ENCODE measurements around the gene ARFGAP3.
"Not testable (repeated sequence)": the region's sequence is repeated elsewhere in the genome, so short reads cannot be mapped to it uniquely, and the experiment has no call there.

ARFGAP3 gene

DNA sequence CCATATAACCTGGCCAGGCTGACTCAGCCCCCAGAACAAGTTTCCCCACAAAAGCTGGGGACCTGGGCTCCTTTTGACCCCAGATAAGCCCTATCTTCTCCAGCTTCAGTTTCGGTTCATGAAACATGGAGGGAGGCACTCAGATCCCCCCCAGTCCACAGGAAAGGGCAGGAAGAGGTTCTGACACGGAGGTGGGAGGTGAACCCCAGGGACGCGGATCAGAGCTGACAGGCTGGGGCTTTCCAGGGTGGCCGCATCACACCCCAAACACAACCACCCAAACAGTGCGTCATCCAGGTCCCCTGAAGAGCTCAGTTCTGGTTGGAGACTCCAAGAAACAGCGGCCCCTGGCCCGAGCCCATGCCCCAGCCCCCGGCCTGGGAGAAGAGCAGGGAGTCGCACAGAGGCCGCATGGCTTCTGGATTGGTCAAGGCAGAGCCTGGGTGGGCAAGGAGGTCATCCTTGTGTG is 92.1 kb downstream of the ARFGAP3 start:
- no peak for DNase-seq

DNA sequence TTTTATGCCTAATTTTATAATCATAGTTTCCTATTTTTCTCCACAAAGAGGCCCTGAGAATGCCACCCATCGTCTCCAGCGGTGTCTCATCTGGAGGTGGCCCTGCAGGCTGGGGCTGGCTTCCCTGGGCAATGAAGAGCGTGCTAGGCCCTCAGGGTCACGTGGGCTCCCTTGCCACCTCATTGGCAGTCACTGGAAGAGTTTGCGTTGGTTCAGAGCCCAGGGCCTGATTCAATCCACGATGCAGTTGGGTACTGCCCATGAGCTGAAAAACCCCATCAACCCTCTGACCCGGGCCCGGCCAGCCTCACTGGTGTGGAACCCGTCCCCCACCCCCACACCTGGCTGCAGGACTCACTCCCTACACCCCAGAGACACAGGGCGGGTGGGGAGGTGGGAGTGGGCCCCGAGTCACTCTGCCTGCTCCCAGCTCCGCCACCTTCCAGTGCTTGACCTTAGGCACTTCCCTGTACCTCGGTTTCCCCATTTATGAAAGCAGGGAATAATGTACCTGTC is 93.0 kb downstream of the ARFGAP3 start:
- DNase-seq = no peak

DNA sequence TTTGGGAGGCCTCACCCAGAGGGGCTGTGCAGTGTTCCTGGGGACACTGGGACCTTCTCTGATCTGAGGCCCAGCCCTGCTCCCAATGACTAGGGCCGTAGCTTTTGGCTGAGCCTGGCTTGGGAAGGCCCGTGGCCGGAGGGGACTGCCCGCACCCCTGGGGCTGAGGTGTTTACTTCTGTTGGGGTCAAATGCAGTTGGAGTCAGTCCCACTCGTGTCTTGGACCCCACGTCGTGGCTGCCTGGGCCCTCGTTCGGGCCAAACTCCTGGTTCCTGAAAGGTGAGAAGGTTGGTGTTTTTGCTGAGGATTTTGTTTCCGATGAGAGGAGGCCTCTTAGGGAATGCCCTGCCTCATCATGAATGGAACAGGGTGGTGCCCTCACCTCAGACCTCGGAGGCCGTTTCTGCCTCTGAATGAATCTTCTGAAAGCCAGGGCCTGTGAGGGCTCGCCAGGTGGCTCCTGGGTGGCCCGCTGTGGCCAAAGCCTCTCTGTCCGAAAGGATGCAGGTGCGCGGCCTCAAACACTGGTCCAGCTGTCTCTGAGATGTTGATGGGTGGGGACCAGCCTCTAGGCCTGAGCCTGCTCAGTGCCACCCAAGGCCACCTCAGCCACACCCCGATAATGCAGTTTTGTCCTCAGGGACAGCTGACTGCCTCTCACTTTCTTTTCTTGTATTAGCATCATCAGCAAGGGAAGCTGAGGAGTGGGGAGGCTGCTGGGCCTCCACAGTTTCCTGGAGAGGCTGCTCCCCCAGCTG is 96.1 kb downstream of the ARFGAP3 start:
- no peak for DNase-seq

DNA sequence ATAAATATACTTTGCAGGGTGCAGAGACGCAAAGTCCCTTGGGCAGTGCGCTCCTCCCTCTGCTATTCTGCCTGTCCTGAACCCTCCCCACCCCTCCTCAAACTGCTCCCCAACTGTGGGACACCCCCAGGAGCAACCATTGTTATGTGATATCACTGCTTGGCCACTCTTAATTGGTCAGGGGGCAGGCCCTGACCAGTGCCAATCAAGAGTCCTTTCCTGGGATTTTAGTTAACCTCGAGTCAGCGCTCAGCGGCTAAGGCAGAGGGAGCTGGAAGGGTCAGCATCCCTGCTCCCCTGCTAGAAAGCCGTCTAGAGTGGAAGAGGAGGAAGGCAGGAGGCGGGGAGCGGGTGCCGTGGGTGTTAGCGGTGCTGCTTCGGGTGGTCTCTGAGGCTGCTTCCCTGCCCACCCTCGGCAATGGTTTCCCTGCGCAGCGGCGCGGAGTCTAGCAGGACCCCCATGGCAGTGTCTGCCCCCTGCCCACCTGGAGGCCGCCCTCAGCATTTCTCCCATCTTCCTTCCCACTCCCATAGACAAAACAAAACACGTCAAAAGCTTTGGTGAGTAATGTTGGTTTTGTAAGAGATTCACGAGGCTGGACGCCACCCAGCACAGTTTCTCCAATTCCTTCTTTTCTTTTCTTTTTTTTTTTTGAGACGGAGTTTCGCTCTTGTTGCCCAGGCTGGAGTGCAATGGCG is 98.0 kb downstream of the ARFGAP3 start:
- no peak for DNase-seq

DNA sequence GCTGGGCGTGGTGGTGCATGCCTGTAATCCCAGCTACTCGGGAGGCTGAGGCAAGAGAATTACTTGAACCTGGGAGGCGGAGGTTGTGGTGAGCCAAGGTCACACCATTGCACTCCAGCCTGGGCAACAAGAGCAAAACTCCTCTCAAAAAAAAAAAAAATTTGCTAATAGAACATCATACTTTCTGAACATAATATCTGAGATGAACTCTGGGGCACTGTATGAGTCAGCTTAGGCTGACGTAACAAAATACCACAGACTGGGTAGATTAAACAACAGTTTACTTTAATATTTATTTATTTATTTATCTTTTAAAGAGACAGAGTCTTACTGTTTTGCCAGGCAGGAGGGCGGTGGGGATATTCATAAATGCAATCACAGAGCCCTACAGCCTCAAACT is 101.5 kb downstream of the ARFGAP3 start:
- DNase-seq = not testable (repeated sequence)

DNA sequence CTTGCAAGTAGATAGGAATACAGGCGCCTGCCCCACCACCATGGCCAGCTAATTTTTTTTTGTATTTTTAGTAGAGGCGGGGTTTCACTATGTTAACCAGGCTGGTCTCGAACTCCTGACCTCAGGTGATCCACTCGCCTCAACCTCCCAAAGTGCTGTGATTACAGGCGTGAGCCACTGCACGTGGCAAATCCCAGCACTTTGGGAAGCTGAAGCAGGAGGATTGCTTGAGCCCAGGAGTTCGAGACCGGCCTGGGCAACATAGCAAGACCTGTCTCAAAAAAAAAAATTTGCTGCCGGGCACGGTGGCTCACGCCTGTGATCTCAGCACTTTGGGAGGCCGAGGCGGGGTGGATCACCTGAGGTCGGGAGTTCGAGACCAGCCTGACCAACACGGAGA is 102.0 kb downstream of the ARFGAP3 start:
- DNase-seq = not testable (repeated sequence)

DNA sequence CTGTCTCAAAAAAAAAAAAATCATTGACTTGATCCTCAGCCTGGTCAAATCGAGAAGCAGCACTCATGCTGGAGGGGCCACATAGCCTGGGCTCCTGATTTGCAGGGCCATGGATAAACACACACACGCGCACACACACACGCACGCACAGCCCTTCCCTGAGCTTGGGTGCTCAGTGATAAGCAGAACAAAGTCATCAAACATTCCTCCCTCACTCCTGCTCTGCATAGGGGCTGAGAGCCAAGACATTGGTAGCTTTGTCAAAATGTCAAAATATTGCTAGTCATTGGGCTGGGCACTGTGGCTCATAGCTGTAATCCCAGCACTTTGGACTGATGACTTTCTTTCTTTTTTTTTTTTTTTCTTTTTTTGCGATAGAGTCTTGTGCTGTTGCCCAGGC is 102.4 kb downstream of the ARFGAP3 start:
- DNase-seq = no peak

DNA sequence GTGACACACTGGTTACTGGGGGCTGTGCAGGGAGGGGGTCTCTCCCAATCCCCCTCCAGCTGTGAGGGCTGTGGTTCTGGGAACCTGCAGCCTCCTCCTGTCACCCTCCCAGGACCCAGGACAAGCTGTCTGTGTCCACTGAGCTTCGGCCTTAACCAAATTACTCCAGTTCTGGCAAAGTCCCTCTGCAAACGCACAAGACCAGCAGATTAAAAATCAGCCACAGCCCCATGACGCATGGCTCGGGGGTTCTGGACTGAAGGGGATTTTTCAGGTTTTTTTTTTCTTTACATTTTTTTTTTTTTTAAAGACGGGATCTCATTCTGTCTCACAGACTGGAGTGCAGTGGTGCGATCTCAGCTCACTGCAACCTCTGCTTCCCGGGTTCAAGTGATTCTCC is 104.2 kb downstream of the ARFGAP3 start:
- DNase-seq = no peak

DNA sequence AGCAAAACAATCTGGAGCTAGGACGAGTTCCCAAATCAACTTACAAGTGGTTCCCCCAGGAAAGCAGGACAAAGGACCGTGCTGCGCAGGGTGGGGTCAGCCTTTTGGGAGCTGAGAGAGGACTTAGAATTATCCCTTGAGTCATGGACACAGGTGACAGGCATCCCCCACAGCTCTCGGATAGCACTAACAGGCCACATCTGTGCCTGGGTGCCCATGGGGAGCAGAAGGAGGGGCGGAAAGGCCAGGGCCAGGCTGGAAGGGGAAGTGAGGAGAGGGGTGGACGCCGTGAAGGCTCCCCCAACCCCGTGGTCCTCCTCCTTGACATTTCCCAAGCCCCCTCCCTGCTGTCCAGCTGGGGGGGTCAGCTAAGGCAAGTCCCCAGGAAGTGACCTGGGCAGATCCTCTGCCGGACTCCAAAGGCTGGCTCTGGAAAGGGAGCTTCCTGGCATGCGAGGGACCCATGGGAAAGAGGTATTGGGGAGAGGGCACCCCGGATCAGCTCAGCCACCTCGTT is 104.8 kb downstream of the ARFGAP3 start:
- DNase-seq = no peak

DNA sequence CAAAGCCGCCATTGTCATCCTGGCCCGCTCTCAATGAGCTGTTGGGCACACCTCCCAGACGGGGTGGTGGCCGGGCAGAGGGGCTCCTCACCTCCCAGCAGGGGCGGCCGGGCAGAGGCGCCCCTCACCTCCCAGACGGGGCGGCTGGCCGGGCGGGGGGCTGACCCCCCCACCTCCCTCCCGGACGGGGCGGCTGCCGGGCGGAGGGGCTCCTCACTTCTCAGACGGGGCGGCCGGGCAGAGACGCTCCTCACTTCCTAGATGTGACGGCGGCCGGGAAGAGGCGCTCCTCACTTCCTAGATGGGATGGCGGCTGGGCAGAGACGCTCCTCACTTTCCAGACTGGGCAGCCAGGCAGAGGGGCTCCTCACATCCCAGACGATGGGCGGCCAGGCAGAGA is 106.7 kb downstream of the ARFGAP3 start:
- not testable (repeated sequence) for DNase-seq

DNA sequence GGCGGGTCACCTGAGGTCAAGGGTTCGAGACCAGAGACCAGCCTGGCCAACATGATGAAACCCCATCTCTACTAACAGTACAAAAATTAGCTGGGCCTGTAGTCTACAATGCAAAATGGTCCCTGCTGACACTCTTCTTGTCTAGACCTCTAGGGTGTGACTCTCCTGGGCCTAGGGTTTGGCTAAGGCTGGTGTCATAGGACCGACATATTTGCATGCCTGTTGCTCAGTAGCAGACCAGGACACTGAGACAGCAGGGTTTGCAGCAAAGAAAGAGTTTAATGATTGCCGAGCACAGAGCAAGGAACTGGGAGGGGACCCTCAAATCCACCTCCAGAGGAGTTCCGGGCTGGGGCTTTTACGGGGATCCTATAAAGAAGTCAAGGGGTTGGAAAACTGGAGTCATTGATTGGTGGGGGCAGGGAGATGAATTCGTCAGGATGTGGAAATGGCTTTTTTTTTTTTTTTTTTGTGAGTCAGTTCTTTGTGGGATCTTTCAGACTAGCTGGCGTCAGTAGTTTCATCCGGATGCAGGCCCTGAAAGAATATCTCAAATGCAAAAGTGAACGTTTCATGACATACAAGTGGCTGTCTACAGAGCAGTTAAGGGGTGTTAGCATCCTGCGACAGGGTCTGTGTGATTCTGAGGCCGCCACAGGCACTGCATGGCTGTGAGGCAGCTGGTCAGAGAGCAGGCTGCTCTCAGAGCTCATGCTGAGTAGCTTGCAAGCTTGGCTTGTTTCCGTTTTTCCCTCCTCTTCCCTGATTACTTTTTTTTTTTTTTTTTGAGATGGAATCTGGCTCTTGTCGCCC is 109.2 kb downstream of the ARFGAP3 start:
- no peak for DNase-seq
